GM19240 (cell line): ENCODE measurements around the gene HSDL1.
"Not testable (repeated sequence)": the region's sequence is repeated elsewhere in the genome, so short reads cannot be mapped to it uniquely, and the experiment has no call there.

Experiments
- DNase-seq: peaks from one replicate; pipeline ENCODE4 v3.0.0; 2011; ENCODE audit warnings: low spot score; ENCODE audit not compliant: insufficient read length

The HSDL1 gene

DNA sequence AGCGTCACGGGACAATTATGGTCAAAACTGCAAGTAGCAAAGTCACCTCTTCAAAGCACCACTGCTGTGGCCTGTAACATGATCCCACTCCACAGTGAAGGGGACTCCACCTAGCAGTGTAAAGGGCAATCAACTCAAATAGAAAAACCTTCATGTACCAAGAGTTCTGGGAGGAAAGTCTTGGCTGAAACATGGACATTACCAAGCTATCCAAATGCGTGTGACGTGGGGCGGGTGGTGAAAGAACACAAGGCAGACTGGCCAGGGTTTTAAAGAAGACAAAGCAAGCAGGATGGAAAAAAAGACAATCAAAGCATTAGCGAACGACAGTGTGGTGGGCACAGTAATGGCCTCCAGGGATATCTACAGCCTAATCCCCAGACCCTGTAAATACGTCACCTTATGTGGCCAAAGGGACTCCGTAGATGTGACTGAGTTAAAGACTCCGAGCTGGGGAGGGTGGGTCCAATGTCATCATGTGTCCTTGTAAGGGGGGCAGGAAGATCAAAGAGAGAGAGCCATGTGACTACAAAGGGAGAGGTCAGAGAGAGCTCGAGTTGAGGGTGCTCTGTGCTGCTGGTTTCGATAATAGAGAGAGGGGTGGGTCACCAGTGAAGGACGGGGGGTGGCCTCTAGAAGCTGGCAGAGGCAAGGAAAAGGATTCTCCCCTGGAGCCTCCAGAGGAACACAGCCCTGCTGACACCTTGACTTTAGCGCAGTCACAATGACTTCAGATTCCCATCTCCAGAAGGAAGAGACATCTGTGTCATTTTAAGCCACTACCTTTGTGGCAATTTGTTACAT, 6.0 kb downstream of the HSDL1 start:
- no peak for DNase-seq

DNA sequence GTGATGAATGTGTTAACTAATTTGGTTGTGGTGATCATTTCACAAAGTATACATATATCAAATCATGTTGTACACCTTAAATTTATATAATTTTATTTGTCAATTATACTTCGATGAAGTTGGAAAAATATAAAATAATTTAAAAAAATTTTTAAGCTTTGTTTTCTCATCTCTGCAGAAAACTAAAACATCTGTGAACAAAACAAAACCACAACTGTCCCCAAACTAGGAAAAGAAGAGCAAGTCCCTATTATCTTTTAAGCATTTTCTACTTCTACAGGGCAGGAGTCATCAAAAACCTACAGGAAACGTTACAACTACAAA, 6.5 kb downstream of the HSDL1 start:
- DNase-seq = no peak

DNA sequence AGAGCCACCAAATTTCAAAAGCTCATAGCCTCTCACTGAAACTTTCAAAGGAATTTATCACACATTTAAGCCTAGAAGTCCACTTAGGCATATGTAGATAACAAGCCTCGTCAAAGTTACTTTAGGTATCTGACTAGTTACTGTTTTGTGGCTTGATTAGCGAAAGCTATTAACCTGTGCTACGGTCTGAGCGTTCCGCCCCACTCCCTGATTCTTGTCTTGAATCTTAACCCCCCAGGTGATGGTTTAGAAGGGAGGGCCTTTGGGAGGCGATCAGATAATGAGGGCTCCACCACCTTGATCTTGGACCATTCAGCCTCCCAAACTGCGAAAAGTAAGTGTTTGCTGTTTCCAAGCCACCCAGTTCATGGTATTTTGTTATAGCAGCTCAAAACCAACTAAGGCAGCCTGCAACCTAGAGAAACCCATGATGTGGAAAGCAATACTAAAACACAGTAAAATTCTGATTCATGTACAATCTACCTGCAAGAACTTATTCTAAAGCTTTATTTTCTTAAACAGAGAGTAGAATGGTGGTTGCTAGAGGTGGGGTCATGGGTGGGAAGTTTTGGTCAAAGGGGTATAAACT, 7.1 kb downstream of the HSDL1 start:
- no peak for DNase-seq

DNA sequence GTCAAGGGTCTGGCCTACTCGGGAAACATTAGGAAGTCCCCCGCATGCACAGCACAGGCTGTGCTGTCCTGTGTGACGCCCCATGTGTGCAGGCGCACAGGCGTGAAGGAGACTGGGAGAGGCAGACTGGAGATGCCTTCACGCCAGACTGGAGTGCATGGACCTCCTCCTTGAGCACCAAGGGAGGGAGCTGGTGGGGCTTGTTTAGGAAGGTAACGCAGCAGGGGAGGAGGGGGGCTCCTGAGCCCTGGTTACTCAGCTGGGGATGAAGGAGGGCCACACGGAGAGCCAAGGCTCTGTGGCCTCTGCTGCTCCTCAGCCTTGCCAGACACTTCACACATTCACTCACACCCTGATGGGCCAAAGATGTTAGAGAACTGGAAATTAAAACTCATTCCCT, 7.7 kb downstream of the HSDL1 start:
- no peak for DNase-seq

DNA sequence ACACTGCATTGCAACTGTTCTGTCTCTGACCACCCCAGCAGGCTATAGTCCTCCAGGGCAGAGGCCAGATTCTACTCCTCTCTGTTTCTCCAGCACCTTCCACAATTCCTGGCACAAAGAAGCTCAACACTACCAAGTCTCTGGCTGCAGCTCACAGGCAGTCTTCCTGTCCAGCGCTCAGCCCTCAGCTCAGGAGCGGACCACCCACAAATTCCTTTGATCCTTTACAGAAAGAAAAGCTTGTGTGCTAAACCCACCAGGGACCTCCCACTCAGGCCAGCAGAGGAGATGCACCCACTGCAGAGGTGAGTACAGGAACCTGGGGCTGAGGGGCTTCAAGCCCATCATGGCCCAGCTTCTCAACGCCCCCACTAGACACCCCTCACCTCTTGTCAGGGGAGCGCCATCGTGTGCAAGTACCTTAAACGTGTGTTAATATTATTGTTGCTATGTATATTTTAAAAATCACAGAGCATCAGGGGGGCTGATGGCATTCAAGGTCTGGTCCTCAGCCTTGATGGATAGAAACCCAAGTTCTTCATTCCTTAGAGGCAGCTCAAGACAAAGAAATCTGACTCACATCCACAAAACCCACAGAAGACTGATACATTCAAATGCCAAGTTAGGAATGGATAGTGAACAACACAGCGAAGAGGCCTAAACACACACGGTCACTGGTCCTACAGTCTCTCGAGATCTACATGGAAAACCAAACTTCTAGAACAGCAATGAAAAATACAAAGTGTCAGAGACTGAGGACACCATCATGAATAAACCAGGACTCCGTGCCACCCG, 8.4 kb downstream of the HSDL1 start:
- no peak for DNase-seq

DNA sequence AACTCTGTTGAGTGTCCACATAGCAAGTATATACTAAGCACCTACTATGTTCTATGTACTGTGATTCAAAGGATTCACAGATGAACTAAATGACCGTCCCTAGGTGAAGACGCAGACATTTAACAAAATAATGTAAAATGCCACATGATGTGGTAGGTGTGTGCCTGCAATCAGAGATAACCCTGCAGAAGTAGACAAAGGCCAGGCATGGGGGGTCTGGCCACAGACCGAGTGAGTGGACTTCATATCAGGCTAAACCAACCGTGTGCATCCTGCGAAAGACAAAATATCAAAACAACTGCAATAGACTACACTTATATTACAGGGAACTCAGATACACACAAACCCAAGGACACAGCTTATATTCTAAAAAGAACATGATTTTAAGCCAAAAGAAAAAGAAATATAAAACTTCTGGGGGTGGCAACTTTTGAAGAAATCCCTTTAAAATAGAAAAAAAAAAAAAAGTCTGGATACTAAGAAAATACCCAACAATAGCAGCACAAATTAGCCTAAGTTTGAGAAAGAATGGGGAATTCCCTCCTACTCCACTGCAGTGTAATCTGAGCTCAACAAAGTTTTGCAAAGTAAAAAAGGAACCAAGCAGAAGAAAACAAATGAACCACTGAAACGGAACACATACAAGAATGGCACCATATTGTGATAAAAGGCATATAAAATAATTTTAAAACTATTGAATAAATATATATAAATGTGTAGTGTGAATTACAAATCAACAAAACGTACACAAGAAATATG, 12.3 kb downstream of the HSDL1 start:
- no peak for DNase-seq

DNA sequence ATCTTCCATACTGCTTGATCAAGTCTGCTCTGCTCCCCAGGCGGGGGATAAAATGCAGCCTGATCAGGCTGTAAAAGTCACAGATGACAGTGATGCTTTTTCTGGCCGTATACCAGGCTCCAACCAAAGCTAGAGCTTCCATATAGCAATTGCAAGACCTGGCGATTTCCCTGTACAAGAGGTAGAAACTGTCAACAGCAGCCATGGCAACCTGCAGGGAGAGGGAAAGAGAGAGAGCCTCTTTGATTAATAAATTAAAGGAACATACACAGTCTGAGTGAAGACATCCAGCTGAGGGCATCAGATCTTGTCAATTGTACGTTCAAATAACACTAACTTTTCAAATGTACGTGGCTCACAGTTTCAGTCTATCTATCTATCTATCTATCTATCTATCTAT, 13.9 kb downstream of the HSDL1 start:
- no peak for DNase-seq

DNA sequence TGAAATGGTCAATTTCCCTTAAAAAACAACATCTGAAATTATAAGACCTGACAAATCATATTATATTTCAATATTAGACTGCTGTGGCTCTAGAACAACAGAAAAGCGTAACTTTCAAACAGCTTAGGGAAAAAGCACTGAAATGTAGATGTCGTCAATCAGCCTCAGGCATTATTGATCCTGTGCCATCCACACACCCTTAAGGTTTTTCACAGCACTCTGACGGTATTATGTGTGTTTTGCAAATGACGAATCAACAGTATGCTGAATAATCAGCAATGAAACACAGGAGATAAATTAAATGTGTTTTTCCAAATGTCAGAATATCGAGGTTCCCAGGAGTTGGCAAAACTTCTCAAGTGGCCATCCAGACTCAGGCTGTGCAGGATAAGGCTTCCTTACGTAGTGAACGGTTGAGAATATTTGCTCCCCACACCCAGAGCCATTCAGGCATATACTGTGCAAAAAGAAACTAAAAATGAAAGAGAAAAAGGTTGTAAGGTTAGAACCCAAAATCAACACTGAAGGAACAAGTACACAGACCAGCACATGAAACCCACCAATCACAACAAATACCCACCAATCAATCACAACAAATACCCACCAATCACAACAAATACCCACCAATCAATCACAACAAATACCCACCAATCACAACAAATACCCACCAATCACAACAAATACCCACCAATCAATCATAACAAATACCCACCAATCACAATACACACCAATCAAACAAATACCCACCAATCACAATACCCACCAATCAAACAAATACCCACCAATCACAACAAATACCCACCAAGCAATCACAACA, 20.5 kb downstream of the HSDL1 start:
- no peak for DNase-seq

DNA sequence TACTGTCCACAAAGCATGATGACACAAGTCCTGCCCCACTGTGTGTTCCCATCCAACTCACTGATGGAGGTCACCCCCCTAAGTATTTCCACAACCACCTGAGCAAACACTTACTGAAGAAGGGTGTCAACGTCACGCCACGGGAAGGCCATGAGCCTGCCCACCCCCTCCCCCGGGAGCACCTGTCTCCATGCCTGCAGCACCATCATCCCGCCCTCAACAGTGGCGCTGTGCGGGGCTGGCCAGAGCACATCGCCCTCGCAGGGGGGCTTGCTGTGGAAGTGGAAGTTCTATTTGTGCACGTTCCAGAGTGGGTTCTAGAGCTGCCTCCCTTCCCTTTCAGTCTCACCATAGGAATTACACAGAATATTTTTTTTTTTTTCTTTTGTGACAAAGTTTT, 24.0 kb downstream of the HSDL1 start:
- no peak for DNase-seq

DNA sequence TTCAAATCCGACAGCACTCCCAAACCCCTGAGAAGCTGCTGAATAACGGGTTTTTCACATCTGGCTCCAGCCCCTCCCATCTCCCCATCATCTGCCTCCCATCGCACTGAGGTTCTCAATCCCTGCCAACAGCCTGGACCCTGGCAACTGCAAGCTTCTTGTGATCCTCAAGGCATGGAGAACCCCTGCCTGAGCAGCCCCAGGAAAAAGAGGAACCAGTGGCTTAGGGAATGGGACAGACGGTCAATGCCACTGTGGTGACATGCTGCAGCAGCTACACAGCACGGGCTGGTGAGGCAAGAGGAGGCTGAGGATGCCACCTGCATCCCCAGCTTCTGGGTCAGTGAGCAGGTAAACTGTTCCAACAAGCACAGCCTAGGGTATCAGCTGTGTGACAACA, 25.0 kb downstream of the HSDL1 start:
- no peak for DNase-seq

DNA sequence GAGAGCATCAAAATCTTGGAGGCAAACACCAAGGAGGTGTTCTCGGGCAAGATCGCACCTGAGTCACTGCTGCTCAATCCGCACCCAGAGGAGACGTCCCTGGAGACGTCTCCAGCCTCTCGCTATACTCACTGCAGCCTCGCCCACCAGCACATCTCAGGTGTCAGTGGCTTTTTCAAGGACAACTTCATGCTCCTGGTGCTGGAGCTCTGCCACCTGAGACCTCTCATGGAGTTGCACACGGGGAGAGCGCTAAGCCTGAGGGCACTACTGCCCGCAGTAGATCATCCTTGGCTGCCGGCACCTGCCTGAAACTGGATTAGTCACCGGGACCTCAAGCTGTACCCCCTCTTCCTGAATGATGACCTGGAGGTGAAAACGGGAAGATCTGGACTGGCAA, 25.6 kb downstream of the HSDL1 start:
- no peak for DNase-seq

DNA sequence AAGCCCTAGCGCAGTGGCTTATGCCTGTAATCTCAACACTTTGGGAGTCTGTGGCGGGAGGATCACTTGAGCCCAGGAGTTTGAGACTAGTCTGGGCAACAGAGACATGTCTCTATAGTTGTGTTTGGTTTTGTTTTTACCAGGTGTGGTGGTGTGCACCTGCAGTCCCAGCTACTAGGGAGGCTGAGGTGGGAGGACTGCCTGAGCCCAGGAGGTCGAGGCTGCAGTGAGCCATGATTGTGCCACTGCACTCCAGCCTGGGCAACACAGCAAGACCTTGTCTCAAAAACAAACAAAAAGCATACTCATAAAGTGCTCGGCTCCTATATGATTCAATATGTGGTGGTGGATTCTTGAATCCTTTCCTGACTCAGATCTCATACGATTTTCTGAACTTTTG, 26.7 kb downstream of the HSDL1 start:
- not testable (repeated sequence) for DNase-seq

DNA sequence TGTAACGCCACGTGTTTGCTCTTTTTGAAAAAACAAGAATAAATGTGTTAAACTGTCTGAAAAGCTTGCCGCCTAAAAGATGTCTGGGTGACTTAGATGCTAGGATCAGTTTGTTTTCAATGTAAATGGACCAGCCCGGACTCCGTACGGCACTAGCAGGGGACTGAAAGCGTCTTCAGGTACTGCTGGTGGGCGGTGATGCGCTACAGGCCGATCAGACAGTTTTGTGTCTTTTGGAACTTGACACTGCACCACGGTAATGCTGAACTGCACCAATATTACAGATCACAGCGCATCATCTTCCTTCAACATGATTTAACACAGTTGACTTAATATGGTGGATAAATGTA, 27.5 kb downstream of the HSDL1 start:
- peak; percentile 10 for DNase-seq

DNA sequence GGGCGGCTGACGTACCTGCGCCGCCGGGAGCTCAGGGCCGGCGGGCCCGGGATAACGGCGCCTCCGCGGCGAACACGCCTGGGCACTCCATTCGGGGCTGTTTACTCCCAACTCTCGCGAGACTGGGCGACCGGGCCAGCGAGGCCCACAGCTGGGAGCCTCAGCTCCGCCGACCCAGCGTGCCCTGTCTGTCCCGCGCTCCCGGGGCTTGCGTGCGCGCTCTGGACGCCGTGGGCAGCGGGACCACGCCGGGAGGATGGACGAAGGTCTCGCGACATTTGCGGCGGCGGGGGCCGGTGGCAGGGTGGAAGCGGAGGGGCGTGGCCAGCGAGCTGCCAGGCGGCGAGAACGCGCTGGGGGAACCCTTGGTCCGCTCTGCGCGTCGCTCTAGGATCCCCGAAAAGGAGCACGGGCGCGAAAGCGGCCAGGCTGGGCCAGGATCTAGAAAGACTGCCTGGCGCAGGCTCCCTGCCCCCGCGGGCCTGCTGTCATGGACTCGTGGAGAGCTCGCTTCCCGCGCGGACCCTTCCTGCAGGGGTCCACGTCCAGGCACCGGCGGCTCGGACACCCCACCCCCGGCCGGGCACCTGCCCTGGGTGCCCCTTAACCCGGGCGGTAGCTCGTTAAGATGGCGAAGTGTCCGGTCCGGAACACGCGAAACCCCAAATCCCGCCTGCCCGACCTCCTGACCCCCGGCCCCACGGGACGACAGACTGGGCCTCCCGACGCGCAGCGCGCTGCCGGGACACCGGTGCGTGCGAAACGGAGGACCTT, 28.1 kb downstream of the HSDL1 start, which contains the start of gene MBTPS1:
Gene MBTPS1, minus strand, starts transcription at position 223 of the 774 bp plus-strand sequence. CDS start 15,159 bp downstream, outside the sequence.
- DNase-seq = peak; percentile 85

DNA sequence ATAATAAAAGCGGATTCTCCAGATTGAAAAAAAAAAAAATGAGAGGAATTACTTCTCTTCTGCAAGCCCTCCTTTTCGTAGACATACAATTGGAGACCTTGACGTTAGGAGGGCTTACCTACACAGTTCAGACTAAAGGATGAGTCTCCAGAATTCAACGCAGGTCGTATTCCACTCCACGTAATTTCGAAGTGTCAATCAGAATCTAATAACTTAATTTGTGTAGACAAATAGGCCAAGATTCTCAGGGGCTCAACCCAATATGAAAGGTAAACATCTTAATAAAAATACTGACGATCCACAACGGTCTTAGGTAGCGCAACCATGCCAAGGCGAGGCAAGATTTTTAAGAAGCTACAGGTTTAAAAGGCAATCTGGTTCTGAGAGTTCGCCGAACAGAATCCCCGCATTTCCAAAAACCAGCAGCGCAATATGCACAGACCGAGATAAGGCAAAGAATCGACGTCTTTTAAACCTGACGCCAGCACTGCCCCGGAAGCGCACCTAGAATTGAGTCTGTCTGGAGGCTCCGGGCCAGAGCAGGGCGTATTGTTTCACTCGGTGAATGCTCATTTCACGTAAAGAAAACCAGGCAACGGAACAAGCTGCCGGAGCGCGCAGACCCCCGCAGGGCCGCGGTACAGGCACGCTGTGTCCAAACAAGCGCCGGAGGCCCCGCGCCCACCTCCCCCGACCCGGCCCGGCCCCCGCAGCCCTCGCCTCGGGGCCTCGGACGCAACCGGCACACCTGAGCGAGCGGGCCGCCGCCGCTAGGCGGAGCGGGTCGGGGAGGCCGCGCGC, 28.9 kb downstream of the HSDL1 start:
- DNase-seq = no peak

DNA sequence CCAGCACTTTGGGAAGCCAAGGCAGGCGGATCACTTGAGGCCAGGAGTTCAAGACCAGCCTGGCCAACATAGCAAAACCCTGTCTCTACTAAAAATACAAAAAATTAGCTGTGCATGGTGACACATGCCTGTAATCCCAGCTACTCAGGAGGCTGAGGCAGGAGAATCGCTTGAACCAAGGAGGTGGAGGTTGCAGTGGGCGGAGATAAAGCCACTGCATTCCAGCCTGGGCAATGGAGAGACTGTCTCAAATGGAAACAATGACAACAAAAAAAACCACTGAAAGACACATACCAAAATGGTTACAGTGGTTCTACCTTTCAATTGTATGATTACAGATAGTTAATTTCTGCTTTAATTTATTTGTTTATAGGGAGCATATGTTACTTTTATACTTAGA, 33.0 kb downstream of the HSDL1 start:
- DNase-seq = not testable (repeated sequence)

DNA sequence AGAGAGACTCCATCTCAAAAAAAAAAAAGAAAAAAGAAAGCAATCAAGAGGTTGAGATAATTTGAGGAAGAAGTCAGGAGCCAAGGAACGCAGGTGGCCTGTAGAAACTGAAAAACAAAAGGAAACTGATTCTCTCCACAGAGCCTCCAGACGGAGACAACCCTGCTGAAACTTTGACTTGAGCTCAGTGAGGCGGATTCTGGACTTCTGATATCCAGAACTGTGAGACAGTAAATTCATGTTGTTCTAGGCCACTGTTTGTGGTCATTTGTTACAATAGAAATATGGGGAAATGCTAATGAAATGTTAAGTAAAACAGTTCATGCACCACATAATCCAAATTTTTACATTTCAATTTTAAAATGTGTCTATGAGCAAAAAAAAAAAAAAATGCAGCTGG, 33.5 kb downstream of the HSDL1 start:
- no peak for DNase-seq

DNA sequence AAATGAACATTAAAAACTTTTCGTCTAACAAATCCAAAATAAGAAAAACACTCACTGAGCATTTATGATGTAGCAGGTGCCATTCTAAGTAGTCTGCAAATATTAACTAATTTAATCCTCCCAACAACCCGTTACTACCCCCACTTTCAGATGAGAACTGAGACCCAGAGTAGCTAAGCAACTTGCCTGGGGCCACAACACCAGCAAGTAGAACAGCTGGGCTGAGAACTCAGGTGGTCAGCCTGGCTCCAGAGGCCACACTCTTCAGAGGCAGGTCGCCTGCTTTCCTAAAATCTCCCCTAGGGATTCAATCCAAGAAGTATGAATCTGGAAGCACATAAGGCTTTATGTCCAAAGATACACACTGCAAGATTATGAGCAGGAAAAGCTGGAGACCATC, 34.5 kb downstream of the HSDL1 start:
- no peak for DNase-seq

DNA sequence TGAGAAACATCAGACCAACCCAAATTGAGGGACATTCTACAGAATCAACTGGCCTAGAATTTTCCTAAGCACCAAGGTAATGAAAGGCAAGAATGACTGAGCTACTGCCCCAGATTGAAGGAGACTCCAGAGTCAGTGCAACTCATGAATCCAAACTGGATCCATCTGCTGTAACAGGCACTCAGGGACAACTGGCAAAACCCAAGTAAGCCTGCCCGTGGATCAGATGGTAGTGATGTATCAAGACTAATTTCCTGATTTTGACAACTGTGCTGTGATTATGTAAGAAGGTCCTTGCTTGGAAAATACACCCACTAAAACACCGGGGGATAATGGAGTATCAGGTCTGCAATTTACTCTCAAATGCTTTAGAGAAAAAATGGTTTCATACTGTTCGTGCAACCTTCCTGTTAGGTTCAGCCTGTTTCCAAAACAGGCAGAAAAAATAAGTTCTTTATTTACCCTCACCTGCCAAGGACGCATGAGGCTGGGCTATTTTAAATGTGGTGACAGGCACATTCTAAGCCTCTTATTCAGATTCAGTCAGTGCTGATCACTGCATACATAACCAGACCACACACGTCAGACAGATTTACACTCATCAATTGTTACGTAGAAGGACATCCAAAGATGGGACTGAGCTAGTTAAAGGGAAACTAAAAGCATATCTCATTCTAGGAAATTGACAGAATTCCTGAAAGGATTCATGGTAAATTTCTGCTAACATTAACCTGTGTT, 35.2 kb downstream of the HSDL1 start:
- DNase-seq = no peak
